GM18511 (cell line): ENCODE measurements around the gene ELMO1.

Source experiments
- ATAC-seq: cut with Tn5 transposase; IDR thresholded peaks from one replicate; pipeline ENCODE4 v1.9.1; 2021; ENCODE audit warnings: mild to moderate bottlenecking, moderate library complexity; ENCODE audit not compliant: unreplicated experiment

Gene ELMO1

GRCh38 chr7:36942025-36942424 lies 506.6 kb downstream of the ELMO1 start:
- ATAC-seq, result no peak

GRCh38 chr7:36941359-36941758 lies 507.3 kb downstream of the ELMO1 start:
- ATAC-seq, result no peak

- ATAC-seq, result no peak
Observed at GRCh38 chr7:36939816-36940215, 508.8 kb downstream of the ELMO1 start.

GRCh38 chr7:36937754-36938563 lies 510.7 kb downstream of the ELMO1 start:
- ATAC-seq, result no peak

- no peak for ATAC-seq
Observed at GRCh38 chr7:36931892-36932291, 516.8 kb downstream of the ELMO1 start.

GRCh38 chr7:36929791-36930190 lies 518.9 kb downstream of the ELMO1 start:
- ATAC-seq, result no peak

- no peak for ATAC-seq
Observed at GRCh38 chr7:36928718-36929117, 519.9 kb downstream of the ELMO1 start.

GRCh38 chr7:36928311-36928710 lies 520.4 kb downstream of the ELMO1 start:
- no peak for ATAC-seq

GRCh38 chr7:36925691-36926090 lies 523.0 kb downstream of the ELMO1 start:
- no peak for ATAC-seq

GRCh38 chr7:36925207-36925606 lies 523.5 kb downstream of the ELMO1 start:
- ATAC-seq, result no peak

GRCh38 chr7:36923943-36924436 lies 524.7 kb downstream of the ELMO1 start:
- ATAC-seq, result no peak

- ATAC-seq, result no peak
Observed at GRCh38 chr7:36923185-36923584, 525.5 kb downstream of the ELMO1 start.

GRCh38 chr7:36920433-36920832 lies 528.2 kb downstream of the ELMO1 start:
- ATAC-seq, result no peak

GRCh38 chr7:36919738-36920137 lies 528.9 kb downstream of the ELMO1 start:
- no peak for ATAC-seq

GRCh38 chr7:36918591-36918990 lies 530.1 kb downstream of the ELMO1 start:
- no peak for ATAC-seq

- no peak for ATAC-seq
Observed at GRCh38 chr7:36916619-36917018, 532.0 kb downstream of the ELMO1 start.

- no peak for ATAC-seq
Observed at GRCh38 chr7:36916116-36916515, 532.5 kb downstream of the ELMO1 start.

GRCh38 chr7:36911788-36912187 lies 536.9 kb downstream of the ELMO1 start:
- no peak for ATAC-seq

GRCh38 chr7:36910859-36911258 lies 537.8 kb downstream of the ELMO1 start:
- ATAC-seq, result no peak

- no peak for ATAC-seq
Observed at GRCh38 chr7:36910401-36910800, 538.3 kb downstream of the ELMO1 start.

GRCh38 chr7:36906956-36907635 lies 541.6 kb downstream of the ELMO1 start:
- ATAC-seq, result no peak

GRCh38 chr7:36906448-36906847 lies 542.2 kb downstream of the ELMO1 start:
- no peak for ATAC-seq
